ENCODE results near the gene LLGL2.
"Not testable (repeated sequence)": the region's sequence is repeated elsewhere in the genome, so short reads cannot be mapped to it uniquely, and the experiment has no call there.

Gene LLGL2

GRCh38 chr17:75507733-75508719 is 17.5 kb upstream of the LLGL2 start:
- DNase-seq, result no peak

GRCh38 chr17:75508931-75509361 is 16.6 kb upstream of the LLGL2 start:
- no peak for DNase-seq

GRCh38 chr17:75509528-75510258 is 15.8 kb upstream of the LLGL2 start:
- no peak for DNase-seq

- no peak for DNase-seq
Observed at GRCh38 chr17:75511270-75511609, 14.3 kb upstream of the LLGL2 start.

- no peak for DNase-seq
Observed at GRCh38 chr17:75511610-75512575, 13.6 kb upstream of the LLGL2 start.

GRCh38 chr17:75512926-75513640 is 12.4 kb upstream of the LLGL2 start:
- DNase-seq, result no peak

GRCh38 chr17:75513641-75514000 is 11.9 kb upstream of the LLGL2 start:
- no peak for DNase-seq

- no peak for DNase-seq
Observed at GRCh38 chr17:75514299-75514918, 11.1 kb upstream of the LLGL2 start.

GRCh38 chr17:75514919-75515495 is 10.5 kb upstream of the LLGL2 start:
- DNase-seq, result no peak

- peak; percentile 68 for DNase-seq
Observed at GRCh38 chr17:75515496-75516254, 9.8 kb upstream of the LLGL2 start, which contains the start of gene CASKIN2. Gene CASKIN2 (minus strand): TSS chr17:75515537. CDS start chr17:75513804, 1,733 bp downstream.

GRCh38 chr17:75516255-75516618 is 9.3 kb upstream of the LLGL2 start, which contains the start of gene TSEN54:
Gene TSEN54 (plus strand): TSS chr17:75516528. CDS start chr17:75516561, 33 bp downstream.
- DNase-seq, result peak; percentile 95

- peak; percentile 21 for DNase-seq
Observed at GRCh38 chr17:75516619-75517296, 8.7 kb upstream of the LLGL2 start.

- DNase-seq, result peak; percentile 30
Observed at GRCh38 chr17:75517297-75517865, 8.1 kb upstream of the LLGL2 start.

GRCh38 chr17:75518201-75518600 is 7.3 kb upstream of the LLGL2 start:
- peak; percentile 39 for DNase-seq

GRCh38 chr17:75518983-75519537 is 6.4 kb upstream of the LLGL2 start:
- DNase-seq, result no peak

- DNase-seq, result not testable (repeated sequence)
Observed at GRCh38 chr17:75520413-75520812, 5.1 kb upstream of the LLGL2 start.

- no peak for DNase-seq
Observed at GRCh38 chr17:75521290-75521689, 4.2 kb upstream of the LLGL2 start.

- DNase-seq, result no peak
Observed at GRCh38 chr17:75521951-75522727, 3.4 kb upstream of the LLGL2 start.

Data from activated CD4-positive, alpha-beta T cell treated with anti-CD3 and anti-CD28 coated beads, Interleukin-2, amount 50 U/mL, for 1 hour (primary cell).